Midbrain (tissue), 1 donor: ENCODE results near the gene USP10.
A peak's percentile ranks its signal among the peaks of the same experiment; 100 is the strongest.

ENCODE experiments used
- DNase-seq: peaks from one replicate; lab custom pipeline; 2025; lab: John Stamatoyannopoulos, UW

Gene USP10

DNA sequence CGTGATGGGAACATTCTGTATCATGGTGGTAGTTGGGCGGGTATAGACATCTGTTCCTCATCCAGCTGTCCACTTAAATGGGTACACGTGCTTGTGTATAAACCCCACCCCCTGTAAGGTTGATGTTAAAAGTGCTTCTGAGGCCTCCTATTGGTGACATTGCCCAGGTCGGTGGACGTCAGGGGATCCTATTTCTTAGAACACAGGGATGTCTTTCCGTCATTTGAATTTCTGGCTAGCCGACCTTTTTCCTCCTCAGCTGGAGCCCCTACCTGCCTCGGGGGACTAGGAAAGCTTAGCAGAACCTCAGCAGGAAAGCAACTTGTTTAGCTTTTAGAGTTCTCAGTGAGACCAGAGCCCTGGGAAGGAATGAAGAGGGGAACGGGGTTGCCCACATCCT lies 103.3 kb downstream of the USP10 start:
- no peak for DNase-seq

GRCh38 chr16:84804326-84804725 lies 104.5 kb downstream of the USP10 start:
- no peak for DNase-seq

DNA sequence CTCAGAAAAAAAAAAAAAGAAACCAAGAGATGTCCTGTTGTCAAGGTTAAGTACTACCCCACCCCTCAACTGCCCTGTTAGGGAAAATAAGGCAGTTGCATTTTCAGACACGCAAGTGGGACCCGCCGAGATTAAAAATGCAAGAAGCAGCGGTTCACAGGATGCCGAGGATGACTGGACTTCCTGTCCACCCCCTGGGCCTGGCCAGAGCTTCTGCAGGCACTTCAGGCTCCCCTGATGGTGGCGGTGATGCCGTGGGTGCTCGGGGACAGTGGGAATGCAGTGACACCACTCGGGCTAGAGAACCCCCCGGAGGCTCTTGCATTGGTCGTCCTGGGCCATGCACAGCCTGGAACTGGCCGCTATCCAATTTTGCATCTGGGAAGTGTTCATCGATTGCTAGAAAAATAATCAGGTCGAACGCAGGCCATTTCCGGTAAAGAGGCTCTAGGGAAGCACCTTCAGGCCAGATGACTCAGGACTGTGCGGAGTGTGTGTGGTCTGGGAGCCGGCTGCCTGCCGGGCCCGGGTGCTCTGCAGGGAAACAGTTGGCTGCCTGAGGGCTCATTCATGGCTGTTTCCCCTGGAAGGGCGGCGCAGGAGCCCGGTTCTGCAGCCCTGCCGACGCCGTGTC lies 106.6 kb downstream of the USP10 start:
- no peak for DNase-seq

DNA sequence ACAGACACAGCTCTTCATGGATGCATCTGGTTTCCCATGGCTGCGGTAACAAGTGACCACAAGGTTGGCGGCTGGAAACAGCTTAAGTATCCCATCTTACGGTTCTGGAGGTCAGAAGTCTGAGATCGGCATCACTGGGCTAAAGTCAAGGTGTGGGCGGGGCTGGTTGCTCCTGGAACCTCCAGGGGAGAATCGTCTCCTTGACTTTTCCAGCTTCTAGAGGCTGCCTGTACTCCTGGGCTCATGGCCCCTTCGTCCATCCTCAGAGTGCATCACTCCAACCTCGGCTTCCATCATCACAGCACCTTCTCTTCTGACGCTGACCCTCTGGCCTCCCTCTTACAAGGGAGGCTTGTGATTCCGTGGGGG lies 107.1 kb downstream of the USP10 start:
- no peak for DNase-seq

GRCh38 chr16:84807776-84808175 lies 108.0 kb downstream of the USP10 start:
- no peak for DNase-seq

DNA sequence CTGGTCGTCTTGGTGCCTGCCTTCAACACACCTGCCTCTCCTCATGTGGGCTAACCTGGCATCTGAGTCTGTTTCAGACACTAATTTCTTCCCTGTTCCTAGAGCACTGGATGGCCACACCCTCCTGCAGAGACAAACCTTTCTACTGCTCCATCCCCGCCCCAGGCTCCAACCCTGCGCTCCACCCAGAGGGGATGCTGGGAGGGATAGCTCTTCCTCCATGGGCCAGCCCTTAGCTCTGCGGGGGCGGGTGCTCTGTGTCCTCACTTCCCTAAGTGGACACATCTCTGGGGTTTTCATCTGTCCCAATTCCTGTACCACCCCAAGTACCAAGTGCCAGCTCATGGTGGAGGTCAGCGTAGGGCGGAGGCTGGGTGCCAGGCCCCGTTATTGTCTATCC lies 109.0 kb downstream of the USP10 start:
- DNase-seq = no peak

- DNase-seq = no peak
Measured at GRCh38 chr16:84810518-84811273, 110.9 kb downstream of the USP10 start.

DNA sequence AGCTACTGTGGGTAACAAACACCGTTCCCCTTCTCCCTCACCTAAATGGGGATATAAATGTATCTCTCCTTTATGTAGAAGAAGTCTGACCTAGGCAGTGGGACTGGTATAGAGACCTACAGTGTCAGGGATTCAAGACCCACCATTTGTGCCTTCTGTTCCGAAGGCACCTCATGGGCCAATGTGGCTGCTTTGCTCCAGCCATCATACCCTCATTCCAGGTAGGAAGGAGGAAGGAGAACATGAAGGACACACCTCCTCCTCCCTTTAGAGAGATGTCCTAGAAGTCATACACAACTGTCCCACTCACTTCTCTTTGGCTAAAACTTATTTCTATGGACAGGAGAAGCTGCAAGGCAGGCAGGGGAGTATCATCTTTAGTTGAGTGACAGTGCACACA lies 111.7 kb downstream of the USP10 start:
- DNase-seq = no peak

DNA sequence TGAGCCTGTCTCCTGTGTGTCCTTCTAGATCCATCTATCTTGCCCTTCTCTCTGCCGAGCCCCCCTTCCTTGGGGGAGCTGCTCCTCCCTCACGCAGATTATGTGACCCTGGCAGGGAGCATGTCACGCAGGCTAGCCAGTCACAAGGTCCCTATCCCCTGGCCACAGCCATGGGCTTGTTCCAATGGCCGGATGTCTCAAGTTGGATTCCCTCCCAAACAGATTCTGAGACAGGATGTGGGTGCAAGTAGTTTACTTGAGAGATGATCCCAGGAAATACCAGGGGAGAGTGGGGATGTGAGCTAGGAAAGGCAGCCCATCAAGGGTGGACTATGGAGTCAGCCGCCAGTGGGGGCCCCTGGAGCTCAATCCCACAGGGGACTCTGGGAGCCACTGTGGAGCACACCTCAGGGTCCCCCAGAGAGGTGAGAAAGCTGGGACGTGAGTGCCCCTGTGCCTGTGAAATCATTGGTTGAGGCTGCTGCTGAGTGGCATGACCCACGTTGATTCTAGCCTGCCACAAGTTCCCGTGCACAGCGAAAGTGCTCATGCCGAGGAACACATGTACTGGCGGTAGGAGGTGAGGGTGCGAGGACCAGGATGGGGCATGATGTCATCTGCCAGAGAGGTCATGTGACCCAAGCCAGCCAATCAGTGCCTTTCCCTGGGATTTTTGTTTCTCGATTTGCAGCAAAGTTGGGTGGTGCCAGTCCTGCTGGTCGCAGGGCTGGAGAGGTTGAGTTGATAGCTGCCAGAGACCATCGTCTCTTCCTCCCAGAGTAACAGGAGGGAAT lies 113.5 kb downstream of the USP10 start:
- DNase-seq = no peak

DNA sequence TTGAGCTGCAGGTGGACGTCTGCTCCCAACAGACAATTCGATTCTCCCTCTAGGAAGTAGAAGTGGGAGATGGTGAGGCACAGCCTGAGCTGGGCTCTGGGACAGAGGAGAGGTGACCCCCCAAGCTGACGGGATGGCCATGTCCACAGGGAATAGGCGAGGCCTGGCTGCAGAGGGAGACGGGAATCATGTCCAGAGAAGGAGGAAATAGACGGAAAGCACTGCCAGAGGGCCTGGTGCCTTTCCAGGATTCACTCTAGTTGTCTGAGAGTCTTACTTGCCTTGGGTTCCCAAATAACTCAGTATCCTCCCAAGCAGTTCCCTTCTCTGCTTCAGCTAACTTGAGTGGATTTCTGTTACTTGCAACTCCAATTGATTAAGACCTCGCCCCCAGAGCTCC lies 115.7 kb downstream of the USP10 start:
- no peak for DNase-seq

GRCh38 chr16:84816023-84816422 lies 116.2 kb downstream of the USP10 start:
- DNase-seq = no peak

- no peak for DNase-seq
Measured at GRCh38 chr16:84816485-84816884, 116.7 kb downstream of the USP10 start.

DNA sequence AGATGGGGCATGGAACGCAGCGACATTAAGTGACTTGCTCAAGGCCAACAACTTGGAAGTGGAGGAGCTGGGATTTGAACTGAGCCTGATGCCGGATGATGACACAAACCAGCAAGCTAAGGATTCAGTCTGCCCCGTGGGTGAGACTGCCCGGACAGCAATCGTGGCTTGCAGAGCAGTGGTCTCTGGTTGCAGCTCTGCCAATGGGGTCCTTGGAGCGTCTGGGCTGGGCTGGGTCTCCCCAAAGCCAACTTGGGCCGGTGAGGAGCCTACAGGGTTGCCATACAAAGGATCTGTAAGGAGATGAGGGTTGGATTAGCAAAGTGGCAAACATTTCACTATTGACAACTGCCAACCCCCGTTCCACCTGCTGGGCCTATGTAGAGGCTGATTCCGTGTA lies 117.4 kb downstream of the USP10 start:
- no peak for DNase-seq

DNA sequence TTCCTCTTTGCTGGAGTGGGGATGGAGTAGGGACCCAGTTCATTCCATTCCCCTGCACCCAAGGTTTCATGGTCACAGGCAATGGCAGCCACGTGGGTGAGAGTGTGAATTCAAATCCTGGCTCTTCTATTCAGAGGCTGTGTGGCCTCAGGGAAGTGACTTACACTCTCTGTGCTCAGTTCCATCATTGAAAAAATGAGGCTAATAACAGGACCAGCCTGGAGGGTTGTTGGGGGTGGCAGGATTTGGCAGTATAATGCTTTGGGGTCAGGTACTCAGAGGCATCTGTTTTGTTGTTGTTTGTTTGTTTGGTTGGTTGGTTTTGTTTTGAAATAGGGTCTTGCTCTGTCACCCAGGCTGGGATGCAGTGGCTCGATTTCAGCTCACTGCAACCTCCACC lies 117.8 kb downstream of the USP10 start:
- no peak for DNase-seq

- DNase-seq = no peak
Measured at GRCh38 chr16:84818133-84818532, 118.3 kb downstream of the USP10 start.

DNA sequence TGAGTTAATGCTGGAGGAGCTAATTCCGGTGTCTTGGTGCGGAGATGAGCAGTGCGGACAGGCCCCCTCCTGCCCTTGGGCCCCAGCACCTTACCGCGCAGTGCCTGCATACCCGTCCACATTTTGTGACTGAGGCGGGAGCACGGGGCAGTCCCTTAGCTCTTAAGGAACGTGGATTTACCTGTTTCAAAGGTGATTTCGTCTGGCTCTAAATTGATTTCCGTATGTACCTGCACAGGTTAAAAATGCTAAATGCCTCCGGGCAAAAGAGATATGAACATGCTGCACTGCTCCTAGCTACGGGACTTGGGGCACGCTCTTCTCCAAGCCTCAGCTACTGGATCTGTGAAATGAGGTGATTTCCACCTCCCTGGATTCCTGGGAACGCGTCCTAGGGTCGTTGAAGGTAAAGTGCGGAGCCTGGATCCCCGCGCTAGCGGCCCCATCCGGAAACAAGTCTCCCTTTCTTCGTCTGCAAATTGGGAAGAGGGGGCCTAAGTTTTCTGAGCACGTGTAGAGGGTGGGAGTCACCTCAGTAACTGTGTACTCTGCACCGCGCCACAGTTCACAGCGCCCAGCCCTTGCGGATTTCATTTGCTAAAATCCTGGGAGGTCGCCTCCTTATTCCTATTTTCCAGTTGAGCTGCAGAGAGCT lies 119.3 kb downstream of the USP10 start:
- no peak for DNase-seq

- DNase-seq = peak; percentile 85
Measured at GRCh38 chr16:84819644-84820304, 120.0 kb downstream of the USP10 start, which contains the start of gene CRISPLD2. Gene CRISPLD2, plus strand, starts transcription at chr16:84819985. Its CDS starts 18,511 bp downstream, at chr16:84838496.

DNA sequence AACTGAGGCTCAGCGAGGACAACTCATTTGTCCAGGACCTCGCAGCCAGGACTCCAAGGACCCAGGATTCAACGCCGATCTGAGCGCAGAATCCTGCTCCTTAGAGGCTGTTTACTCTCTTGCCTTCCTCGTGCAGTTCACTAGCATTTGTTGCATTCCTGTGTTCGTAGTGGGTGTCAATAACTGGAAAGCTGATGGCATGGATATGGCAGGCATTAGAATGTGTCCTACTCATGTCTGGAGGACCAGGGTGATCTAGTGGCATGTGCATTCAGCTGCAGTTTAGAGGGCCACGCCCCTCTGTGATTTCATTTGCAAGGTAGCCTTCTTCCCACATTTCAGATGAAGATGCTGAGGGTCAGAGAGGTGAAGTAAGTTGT lies 120.5 kb downstream of the USP10 start:
- no peak for DNase-seq

DNA sequence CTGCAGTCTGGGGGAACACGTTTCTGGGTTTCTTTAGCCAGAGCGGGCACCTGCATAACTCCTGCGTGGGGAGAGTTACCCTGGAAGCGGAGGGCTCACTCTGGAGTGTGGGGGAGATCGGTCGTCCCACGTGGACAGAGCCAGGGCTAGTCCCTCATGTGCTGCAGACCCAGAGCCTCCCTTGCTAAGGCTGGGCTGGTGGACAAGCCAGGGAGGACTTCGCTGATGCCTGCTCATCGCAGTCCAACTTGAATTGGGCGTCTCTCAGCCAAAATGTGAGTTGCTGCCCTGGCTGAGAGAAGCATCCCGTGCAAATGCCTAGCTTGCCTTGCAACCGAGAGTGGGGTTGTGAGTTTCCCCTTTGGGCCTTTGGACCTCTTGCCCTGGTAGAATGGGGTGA lies 121.0 kb downstream of the USP10 start:
- no peak for DNase-seq

DNA sequence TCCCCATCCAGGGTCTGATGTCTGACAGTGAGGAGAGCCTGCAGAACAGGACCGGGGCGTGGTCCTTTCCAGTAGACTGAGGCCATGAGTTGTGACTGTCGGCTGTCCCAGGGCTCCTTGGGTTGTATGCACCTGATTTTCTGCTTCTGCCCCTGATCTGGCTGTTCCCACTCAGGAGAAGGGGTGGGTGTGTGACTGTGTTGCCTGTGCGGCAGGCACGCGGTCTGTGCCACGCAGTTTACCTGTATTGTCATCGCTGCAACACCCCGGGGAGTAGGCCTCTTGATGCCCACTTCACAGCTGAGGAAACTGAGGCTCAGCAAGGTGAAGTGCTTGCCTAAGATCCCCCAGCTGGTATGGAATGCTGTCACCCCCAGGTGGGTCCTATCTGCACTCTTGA lies 121.4 kb downstream of the USP10 start:
- no peak for DNase-seq

GRCh38 chr16:84821728-84822689 lies 122.2 kb downstream of the USP10 start:
- DNase-seq = no peak
